Measurements from ENCODE around the gene SIRPA. TPM values are rescaled to one million over a fixed set of nuclear protein-coding genes. Genes with fewer than 3 reads are reported as not detected.
A peak's percentile ranks its signal among the peaks of the same experiment; 100 is the strongest.

Gene SIRPA
- total RNA-seq, 1 experiment from 2014 or later = 6.0 TPM

- Mint-ChIP-seq H3K9me3 (no peaks in the 10 kb centered on the region), H3K27me3 (ENCODE audit: low read depth) (peaks cover 37% of the 10 kb centered on the region), H3K4me1 (peaks cover 19 to 45% of the 10 kb centered on the region in 2 experiments), H3K27ac (peak overlapping the region in 1 of 3 experiments; percentile 65; a peak in 1 of 7 replicates), H3K4me3 (no peak overlapping the region), H3K36me3 (ENCODE audit: insufficient read depth in 1 of 3, low read depth in 3 of 3) (no peaks in the 10 kb centered on the region)
- no peak overlapping the region for H2BK120ac ChIP-seq (ENCODE audit: low read depth, low read length, poor library complexity, severe bottlenecking)
- H3K4me2 ChIP-seq (ENCODE audit: insufficient read depth, insufficient read length, low read length) = no peak overlapping the region
- no peak overlapping the region for H2BK5ac ChIP-seq (ENCODE audit: insufficient read length, low read length)
- no peak for TF ChIP-seq CTCF (conservative IDR thresholded peaks at IDR 0.05)
- no peak overlapping the region for H2AFZ ChIP-seq (ENCODE audit: low read length)
- H3K4ac ChIP-seq (ENCODE audit: low read depth, low read length) = no peak overlapping the region
- no peak overlapping the region for H3T11ph ChIP-seq (ENCODE audit: low read length)
- no peak overlapping the region for H2AK5ac ChIP-seq (ENCODE audit: insufficient read length, low read length)
- H4K8ac ChIP-seq (replicated peaks; ENCODE audit: insufficient read length, low read depth, low read length) = no peak overlapping the region
- no CpG with 5 or more reads among the region's 14 CpGs for WGBS (ENCODE audit: extremely low coverage, insufficient read length, low lambda C conversion rate)
- H3K18ac ChIP-seq (ENCODE audit: insufficient read length, low read depth, low read length) = no peak overlapping the region
- no peak overlapping the region for H3K27ac ChIP-seq (ENCODE audit: insufficient read length, low read depth, low read length)
- H3K23ac ChIP-seq (ENCODE audit: insufficient read length, low read depth, low read length) = no peak overlapping the region
- H3K4me1 ChIP-seq (ENCODE audit: insufficient read depth, low read length) = no peaks in the 10 kb centered on the region; the same call in 1 of the 2 replicates
- no peak overlapping the region for H2BK12ac ChIP-seq (ENCODE audit: insufficient read length, low read depth, low read length)
- H4K91ac ChIP-seq (ENCODE audit: insufficient read length, low read depth, low read length) = no peak overlapping the region
- H3K9me3 ChIP-seq (ENCODE audit: control insufficient read depth, low read depth, low read length) = no peaks in the 10 kb centered on the region
- no peak overlapping the region for H3K56ac ChIP-seq (ENCODE audit: insufficient read length, low read depth, low read length)
- H3K23me2 ChIP-seq (ENCODE audit: insufficient read length, low read depth, low read length, poor library complexity, severe bottlenecking) = peaks cover 4% of the 10 kb centered on the region
- no peak overlapping the region; the same call in 1 of the 2 replicates for H3K14ac ChIP-seq (ENCODE audit: insufficient read depth, low read length)
- H2BK20ac ChIP-seq (ENCODE audit: low read depth, low read length, poor library complexity, severe bottlenecking) = no peak overlapping the region
- H3K9ac ChIP-seq (ENCODE audit: extremely low read depth, insufficient read length, low read length) = no peak overlapping the region
- H4K5ac ChIP-seq (ENCODE audit: insufficient read length, low read depth, low read length) = no peak overlapping the region
- H3K27me3 ChIP-seq (ENCODE audit: insufficient read depth, low read length) = peaks cover 9% of the 10 kb centered on the region
- no peak overlapping the region for H2BK15ac ChIP-seq (ENCODE audit: low read depth, low read length)
- no peaks in the 10 kb centered on the region for H4K20me1 ChIP-seq (ENCODE audit: control insufficient read depth, insufficient read depth, insufficient read length)
- no peaks in the 10 kb centered on the region for H3K79me1 ChIP-seq (ENCODE audit: insufficient read depth, low read depth, low read length, poor library complexity, severe bottlenecking)
- no peak for DNase-seq
- H3K79me2 ChIP-seq (ENCODE audit: insufficient read depth, low read length) = no peaks in the 10 kb centered on the region
Observed at GRCh38 chr20:1890469-1891262, 4.5 kb upstream of the SIRPA start.

Data from H9 (cell line).